Stimulated activated CD4-positive, alpha-beta T cell treated with anti-CD3 and anti-CD28 coated beads, Interleukin-4, amount 100 ng/mL, for 4 hours (primary cell): ENCODE data around the gene ZBTB2.
"Not testable (repeated sequence)": the region's sequence is repeated elsewhere in the genome, so short reads cannot be mapped to it uniquely, and the experiment has no call there.

Experiments used
- DNase-seq, 2 experiments: peaks; one replicate each; pipeline ENCODE4 v3.0.0-alpha.2; 2020

ZBTB2 gene

GRCh38 chr6:151400473-151400872, 9.1 kb upstream of the ZBTB2 start:
- DNase-seq, result no peak

- DNase-seq, result no peak
These were observed 8.3 kb upstream of the ZBTB2 start for GRCh38 chr6:151399679-151400078.

- DNase-seq, result no peak
These were observed 2.1 kb upstream of the ZBTB2 start for GRCh38 chr6:151393410-151393809.

- DNase-seq, result no peak
These were observed 1.1 kb upstream of the ZBTB2 start for GRCh38 chr6:151392427-151392826.

- peak; percentile 77 to 78 for DNase-seq
These were observed 398 bp downstream of the ZBTB2 start for GRCh38 chr6:151390851-151391470.

GRCh38 chr6:151390276-151390850, 996 bp downstream of the ZBTB2 start:
- DNase-seq, result peak; percentile 97 to 99

GRCh38 chr6:151389618-151390275, 1.6 kb downstream of the ZBTB2 start:
- DNase-seq, result peak in 1 of 2 experiments; percentile 32

- DNase-seq, result peak; percentile 10 to 14
These were observed 2.3 kb downstream of the ZBTB2 start for GRCh38 chr6:151388997-151389617.

- DNase-seq, result no peak
These were observed 3.1 kb downstream of the ZBTB2 start for GRCh38 chr6:151388236-151388635.

- no peak for DNase-seq
These were observed 4.0 kb downstream of the ZBTB2 start for GRCh38 chr6:151387175-151387970.

- DNase-seq, result no peak
These were observed 6.2 kb downstream of the ZBTB2 start for GRCh38 chr6:151385177-151385576.

GRCh38 chr6:151384151-151384550, 7.2 kb downstream of the ZBTB2 start:
- no peak for DNase-seq

- DNase-seq, result not testable (repeated sequence)
These were observed 8.7 kb downstream of the ZBTB2 start for GRCh38 chr6:151382631-151383030.

GRCh38 chr6:151381722-151382121, 9.6 kb downstream of the ZBTB2 start:
- DNase-seq, result no peak

- no peak for DNase-seq
These were observed 10.5 kb downstream of the ZBTB2 start for GRCh38 chr6:151380848-151381205.

- DNase-seq, result no peak
These were observed 11.2 kb downstream of the ZBTB2 start for GRCh38 chr6:151379933-151380847.

GRCh38 chr6:151377095-151377494, 14.3 kb downstream of the ZBTB2 start:
- DNase-seq, result no peak

- no peak for DNase-seq
These were observed 14.9 kb downstream of the ZBTB2 start for GRCh38 chr6:151376440-151376839.

- DNase-seq, result no peak
These were observed 15.5 kb downstream of the ZBTB2 start for GRCh38 chr6:151375833-151376232.

GRCh38 chr6:151374036-151374683, 17.2 kb downstream of the ZBTB2 start:
- no peak for DNase-seq

- DNase-seq, result no peak
These were observed 19.2 kb downstream of the ZBTB2 start for GRCh38 chr6:151372164-151372563.
